ENCODE results near the gene CTU2. TPM values are rescaled to one million over a fixed set of nuclear protein-coding genes. Genes with fewer than 3 reads are reported as not detected.

CTU2 gene
- total RNA-seq, 4 donors from 2014 or later: 4.4 to 13.2 (median 6.3) TPM

- DNase-seq: no peak
- Histone ChIP-seq H3K4me1 (peaks cover 21 to 59% (median 32%) of the 10 kb centered on the region in 3 donors), H3K36me3 (peaks cover 0 to 31% (median 0%) of the 10 kb centered on the region in 3 donors), H3K4me3 (no peak overlapping the region), H3K27ac (peak overlapping the region in 2 of 4 donors; percentile 49 to 52), H3K27me3 (no peaks in the 10 kb centered on the region), H3K9me3 (no peaks in the 10 kb centered on the region)
- WGBS, 2 donors: 42 to 77% methylated on average over 6 to 15 of the region's 42 CpGs
- intact Hi-C loops (cut with DNase I): no loop called here
- no peak for TF ChIP-seq POLR2A (IDR thresholded peaks at IDR 0.05)
- TF ChIP-seq CTCF (IDR thresholded peaks at IDR 0.05): peak in 2 of 6 experiments; percentile 23 to 35
These were observed 48.8 kb downstream of the CTU2 start for GRCh38 chr16:88754912-88755744.

GRCh38 chr16:88755745-88756443 lies 49.6 kb downstream of the CTU2 start:
- WGBS, 2 donors: 47% methylated on average over 7 of the region's 23 CpGs; no CpG with 5 or more reads in 1 of the 2 donors
- H3K4me1 ChIP-seq: peaks cover 21 to 67% (median 38%) of the 10 kb centered on the region in 3 donors

GRCh38 chr16:88758227-88758943 lies 52.1 kb downstream of the CTU2 start:
- 67 to 83% methylated on average over 7 to 9 of the region's 13 CpGs for WGBS, 2 donors
- DNase-seq: no peak

More at GRCh38 chr16:88755745-88756443, 49.6 kb downstream of the CTU2 start:
- Histone ChIP-seq H3K36me3 (peaks cover 0 to 27% (median 0%) of the 10 kb centered on the region in 3 donors), H3K27ac (peak overlapping the region in 1 of 4 donors; percentile 6), H3K9me3 (no peaks in the 10 kb centered on the region), H3K27me3 (no peaks in the 10 kb centered on the region), H3K4me3 (no peak overlapping the region)
- TF ChIP-seq POLR2A (IDR thresholded peaks at IDR 0.05) (no peak), CTCF (IDR thresholded peaks at IDR 0.05) (peak in 1 of 6 experiments; percentile 3)
- no peak for DNase-seq
- intact Hi-C loops (cut with DNase I): no loop called here

GRCh38 chr16:88758944-88759244 lies 52.6 kb downstream of the CTU2 start:
- no peaks in the 10 kb centered on the region for H3K9me3 ChIP-seq
- 83% methylated on average over 3 to 4 of the region's 6 CpGs for WGBS, 2 donors
- intact Hi-C loops (cut with DNase I): no loop called here
- no peak overlapping the region for H3K4me3 ChIP-seq
- no peak for TF ChIP-seq POLR2A (IDR thresholded peaks at IDR 0.05)
- TF ChIP-seq CTCF (IDR thresholded peaks at IDR 0.05): no peak
- DNase-seq: no peak
- H3K36me3 ChIP-seq: peaks cover 0 to 25% (median 0%) of the 10 kb centered on the region in 3 donors
- no peaks in the 10 kb centered on the region for H3K27me3 ChIP-seq
- peaks cover 15 to 90% (median 53%) of the 10 kb centered on the region in 3 donors for H3K4me1 ChIP-seq
- peak overlapping the region in 3 of 4 donors; percentile 59 to 86 (median 78) for H3K27ac ChIP-seq

More at GRCh38 chr16:88758227-88758943, 52.1 kb downstream of the CTU2 start:
- peaks cover 20 to 90% (median 52%) of the 10 kb centered on the region in 3 donors for H3K4me1 ChIP-seq
- H3K27me3 ChIP-seq: no peaks in the 10 kb centered on the region
- intact Hi-C loops (cut with DNase I): no loop called here
- H3K36me3 ChIP-seq: peaks cover 0 to 21% (median 0%) of the 10 kb centered on the region in 3 donors
- H3K27ac ChIP-seq: peak overlapping the region in 3 of 4 donors; percentile 38 to 78 (median 59)
- H3K9me3 ChIP-seq: no peaks in the 10 kb centered on the region
- no peak overlapping the region for H3K4me3 ChIP-seq
- TF ChIP-seq CTCF (IDR thresholded peaks at IDR 0.05) (no peak), POLR2A (IDR thresholded peaks at IDR 0.05) (no peak)

All from esophagus squamous epithelium (tissue), 5 donors.